Placental pericyte (primary cell): Measurements from ENCODE around the gene TAAR8. TPM values are rescaled to one million over a fixed set of nuclear protein-coding genes. Genes with fewer than 3 reads are reported as not detected.

Experiments used
- small RNA-seq: library from RNA; depleted of rRNA; stranded (forward); fragments of <200 nt; gene quantifications from one replicate; pipeline ENCODE3, GENCODE V24; 2012; ENCODE audit warnings: low replicate concordance
- total RNA-seq: library from RNA; depleted of rRNA; stranded (reverse); fragments of >200 nt; gene quantifications from 2 replicates; pipeline ENCODE4 v1.2.3, GENCODE V29; 2012

Gene TAAR8, protein sequence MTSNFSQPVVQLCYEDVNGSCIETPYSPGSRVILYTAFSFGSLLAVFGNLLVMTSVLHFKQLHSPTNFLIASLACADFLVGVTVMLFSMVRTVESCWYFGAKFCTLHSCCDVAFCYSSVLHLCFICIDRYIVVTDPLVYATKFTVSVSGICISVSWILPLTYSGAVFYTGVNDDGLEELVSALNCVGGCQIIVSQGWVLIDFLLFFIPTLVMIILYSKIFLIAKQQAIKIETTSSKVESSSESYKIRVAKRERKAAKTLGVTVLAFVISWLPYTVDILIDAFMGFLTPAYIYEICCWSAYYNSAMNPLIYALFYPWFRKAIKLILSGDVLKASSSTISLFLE
- total RNA-seq: not detected in 2 replicates

GRCh38 chr6:132552372-132552771 lies at the start of gene TAAR8:
Gene TAAR8, plus strand, starts transcription at chr6:132552672. Its CDS starts 21 bp downstream, at chr6:132552693.

DNA sequence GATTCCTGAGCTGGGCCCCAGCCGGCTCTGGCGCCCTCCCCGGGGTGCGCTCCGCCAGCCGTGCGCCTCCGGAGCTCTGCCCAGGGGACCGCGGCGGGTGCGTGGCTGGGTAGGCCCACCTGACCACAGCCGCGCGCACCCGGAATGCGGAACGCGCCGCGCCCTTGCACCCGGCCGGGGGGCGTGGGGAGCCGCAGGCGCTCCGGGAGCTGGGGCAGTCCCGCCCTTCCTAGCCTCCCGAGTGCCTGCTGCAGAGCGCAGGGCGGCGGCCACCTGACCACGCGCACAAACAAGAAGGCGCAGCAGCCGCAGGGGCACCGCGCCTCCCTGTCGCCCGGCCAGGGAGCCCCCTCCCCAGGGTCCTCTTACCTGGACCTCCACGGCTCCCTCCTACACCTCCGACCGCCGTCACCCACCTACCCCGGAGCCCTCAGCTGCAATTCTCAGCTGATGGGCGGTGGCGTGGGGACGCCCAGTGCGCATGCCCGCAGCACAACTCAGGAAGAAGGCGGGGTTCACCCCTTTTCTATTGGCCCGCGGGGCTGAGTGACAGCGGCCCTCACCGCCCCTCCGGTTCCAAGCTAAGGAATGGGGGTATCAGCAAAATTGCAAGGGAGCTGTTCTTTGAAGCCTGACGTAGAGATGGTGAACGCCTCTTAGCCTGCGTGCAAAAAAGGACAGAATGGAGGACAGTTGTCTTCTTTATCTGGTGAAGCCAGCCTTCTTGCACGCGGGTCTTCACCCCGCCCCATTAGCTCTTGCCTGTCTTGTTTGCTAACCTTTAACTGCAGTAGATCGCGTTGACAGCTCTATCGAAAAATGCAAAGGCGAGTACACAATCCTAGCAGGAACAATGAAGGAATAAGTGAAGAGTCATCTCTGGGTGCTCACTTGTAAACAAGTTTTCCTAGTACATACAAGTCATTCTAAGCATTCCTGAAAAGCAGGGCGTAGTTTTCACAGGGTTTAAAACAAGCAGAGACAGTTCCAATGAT lies 39.5 kb upstream of the TAAR8 start, which contains the start of gene STX7:
Gene STX7, minus strand, starts transcription at position 479 of the 995 bp plus-strand sequence. CDS start 9,586 bp downstream, outside the sequence.

GRCh38 chr6:132537977-132538376 lies 14.5 kb upstream of the TAAR8 start, which contains the start of gene TAAR9:
Gene TAAR9, plus strand, starts transcription at chr6:132538277. Its CDS starts 13 bp downstream, at chr6:132538290.

DNA sequence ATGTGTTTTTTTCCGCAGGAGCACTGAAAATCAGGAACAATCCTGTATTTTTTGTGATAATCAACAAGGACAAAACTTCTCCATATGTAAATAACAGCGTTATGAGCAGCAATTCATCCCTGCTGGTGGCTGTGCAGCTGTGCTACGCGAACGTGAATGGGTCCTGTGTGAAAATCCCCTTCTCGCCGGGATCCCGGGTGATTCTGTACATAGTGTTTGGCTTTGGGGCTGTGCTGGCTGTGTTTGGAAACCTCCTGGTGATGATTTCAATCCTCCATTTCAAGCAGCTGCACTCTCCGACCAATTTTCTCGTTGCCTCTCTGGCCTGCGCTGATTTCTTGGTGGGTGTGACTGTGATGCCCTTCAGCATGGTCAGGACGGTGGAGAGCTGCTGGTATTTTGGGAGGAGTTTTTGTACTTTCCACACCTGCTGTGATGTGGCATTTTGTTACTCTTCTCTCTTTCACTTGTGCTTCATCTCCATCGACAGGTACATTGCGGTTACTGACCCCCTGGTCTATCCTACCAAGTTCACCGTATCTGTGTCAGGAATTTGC lies 17.8 kb downstream of the TAAR8 start, which contains the start of gene TAAR6:
Gene TAAR6, plus strand, starts transcription at position 102 of the 557 bp plus-strand sequence. Its CDS starts 0 bp downstream, at position 102.

GRCh38 chr6:132589454-132589853 lies 37.0 kb downstream of the TAAR8 start, which contains the start of gene TAAR5:
Gene TAAR5, minus strand, starts transcription at chr6:132589741. Its CDS starts 55 bp downstream, at chr6:132589686.

Small RNA genes within 50 kb of the gene (small RNA-seq; reads per million reads assigned to genes)
- not detected for gene TAAR7P

Other genes with a start within 250 kb of the TAAR8 start
- gene MOXD1, start 151.2 kb upstream of the TAAR8 start, total RNA-seq: 9.9 and 25.2 TPM in 2 replicates
- gene STX7, start 39.6 kb upstream of the TAAR8 start, total RNA-seq: 28.2 and 36.4 TPM in 2 replicates
- not detected in 2 replicates for gene TAAR9, start 14.4 kb upstream of the TAAR8 start, total RNA-seq
- gene TAAR6, start 17.6 kb downstream of the TAAR8 start, total RNA-seq: not detected in 2 replicates
- not detected in 2 replicates for gene TAAR5, start 37.1 kb downstream of the TAAR8 start, total RNA-seq
- gene TAAR2, start 71.6 kb downstream of the TAAR8 start, total RNA-seq: not detected in 2 replicates
- gene TAAR1, start 106.5 kb downstream of the TAAR8 start, total RNA-seq: not detected in 2 replicates
- gene VNN1, start 161.4 kb downstream of the TAAR8 start, total RNA-seq: 0.57 and 0.88 TPM in 2 replicates
- gene VNN2, start 205.2 kb downstream of the TAAR8 start, total RNA-seq: 0.14 TPM in 1 of 2 replicates, not detected in the other
- gene SLC18B1, start 246.0 kb downstream of the TAAR8 start, total RNA-seq: 3.1 and 3.6 TPM in 2 replicates